GM18499 (cell line): ENCODE data around the gene RDH13.

Experiments used
- ATAC-seq: cut with Tn5 transposase; IDR thresholded peaks from one replicate; pipeline ENCODE4 v1.9.1; 2021; ENCODE audit warnings: moderate number of reproducible peaks; ENCODE audit not compliant: insufficient read depth, unreplicated experiment

The RDH13 gene

GRCh38 chr19:55092423-55093318 is 29.7 kb upstream of the RDH13 start:
- ATAC-seq = no peak

- ATAC-seq = no peak
These were observed 29.0 kb upstream of the RDH13 start for GRCh38 chr19:55091955-55092354.

DNA sequence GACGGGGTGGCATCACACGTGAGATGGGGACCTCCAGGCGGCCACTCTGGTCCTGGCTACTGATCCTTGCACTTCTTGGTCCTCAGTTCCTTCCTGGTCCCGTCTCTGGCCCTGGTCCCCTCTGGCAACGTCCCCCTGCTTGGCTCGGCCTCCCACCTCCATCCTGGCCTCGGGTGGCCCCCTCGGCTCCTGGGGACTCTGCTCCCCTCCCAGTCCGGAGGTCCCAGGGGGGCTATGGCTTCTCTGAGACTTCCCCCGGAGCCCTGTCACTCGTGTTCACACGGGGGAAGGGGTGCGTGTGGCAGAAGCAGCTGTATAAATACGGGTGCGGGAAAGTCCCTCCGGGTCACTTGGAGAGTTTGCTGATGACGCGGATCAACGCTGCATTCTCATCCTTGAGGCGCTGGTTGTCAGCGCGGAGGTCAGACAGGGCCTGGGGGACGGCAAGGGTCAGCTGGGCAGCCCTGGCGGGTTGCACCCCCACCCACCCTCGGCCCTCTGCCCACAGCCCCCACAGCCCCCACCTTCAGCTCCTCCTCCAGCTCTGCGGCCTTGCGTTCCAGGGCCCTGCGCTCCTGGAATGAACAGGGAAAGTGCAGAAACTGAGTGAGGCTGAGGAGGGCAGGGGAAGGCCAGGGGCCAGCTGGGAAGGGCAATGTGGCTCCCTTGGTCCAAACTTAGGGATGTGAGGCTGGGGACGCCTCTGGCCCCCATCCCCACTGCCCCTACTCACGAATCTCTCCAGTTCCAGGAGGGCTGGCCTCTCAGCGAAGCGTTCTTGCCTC is 28.4 kb upstream of the RDH13 start:
- no peak for ATAC-seq

DNA sequence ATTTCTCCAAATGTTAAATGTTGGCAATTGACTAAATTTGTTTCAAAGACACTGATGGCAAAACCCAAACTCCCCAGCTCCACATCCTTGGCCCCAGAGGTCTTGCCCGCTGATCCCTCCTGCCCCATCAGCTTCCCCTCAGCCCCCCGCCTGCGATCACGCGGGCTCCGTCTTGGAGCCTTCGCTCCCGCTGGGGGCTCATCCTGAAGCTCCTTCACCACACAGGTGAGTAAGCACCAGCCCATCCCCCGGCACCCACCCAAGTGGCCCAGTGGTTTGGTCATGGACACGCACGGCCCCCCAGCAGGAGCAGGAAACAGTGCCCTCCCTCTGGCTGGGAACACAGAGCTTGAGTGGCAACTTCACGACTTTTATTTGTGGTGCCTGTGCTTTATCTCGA is 27.6 kb upstream of the RDH13 start:
- ATAC-seq = no peak

- ATAC-seq = no peak
These were observed 26.5 kb upstream of the RDH13 start for GRCh38 chr19:55089342-55089944.

DNA sequence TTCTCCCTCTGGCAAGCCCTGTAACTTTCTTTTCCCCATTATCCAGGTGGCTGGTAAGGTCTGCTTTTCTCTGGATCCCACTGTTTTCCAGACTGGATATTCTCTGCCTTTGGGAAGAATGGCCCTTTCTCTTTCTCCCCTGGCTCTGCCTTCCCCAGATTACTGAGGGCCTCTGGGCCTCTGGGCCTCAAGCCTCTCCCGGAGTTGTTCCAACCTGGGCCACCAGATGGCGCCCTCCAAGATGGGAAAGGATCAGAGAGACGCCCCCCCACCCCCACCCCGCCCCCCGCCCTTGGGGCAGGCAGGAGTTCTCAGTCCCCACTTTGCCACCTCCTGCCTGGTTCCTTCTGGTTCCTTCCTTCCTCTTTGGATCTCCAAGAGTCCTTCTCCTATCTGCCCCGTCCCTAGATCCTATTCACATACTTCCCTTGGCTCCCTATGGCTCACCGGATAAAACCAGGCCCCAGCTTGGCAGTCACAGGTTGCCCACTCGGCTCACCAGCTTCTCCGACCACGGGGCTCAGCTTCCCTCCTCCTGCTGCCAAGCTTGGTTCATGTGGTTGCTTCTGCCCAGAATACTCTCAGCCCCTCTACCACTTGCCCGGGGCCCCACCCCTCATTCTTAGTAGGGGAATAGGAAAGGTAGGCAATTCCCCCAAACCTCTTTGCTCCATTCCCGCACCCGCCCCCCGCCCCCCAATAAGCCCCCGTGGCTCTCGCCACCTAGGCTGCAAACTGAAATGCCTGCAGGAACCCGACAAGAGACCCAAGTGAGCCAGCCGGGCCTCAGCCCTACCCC is 25.8 kb upstream of the RDH13 start:
- no peak for ATAC-seq

GRCh38 chr19:55088021-55088451 is 25.1 kb upstream of the RDH13 start:
- no peak for ATAC-seq

- ATAC-seq = no peak
These were observed 24.6 kb upstream of the RDH13 start for GRCh38 chr19:55087542-55087901.

DNA sequence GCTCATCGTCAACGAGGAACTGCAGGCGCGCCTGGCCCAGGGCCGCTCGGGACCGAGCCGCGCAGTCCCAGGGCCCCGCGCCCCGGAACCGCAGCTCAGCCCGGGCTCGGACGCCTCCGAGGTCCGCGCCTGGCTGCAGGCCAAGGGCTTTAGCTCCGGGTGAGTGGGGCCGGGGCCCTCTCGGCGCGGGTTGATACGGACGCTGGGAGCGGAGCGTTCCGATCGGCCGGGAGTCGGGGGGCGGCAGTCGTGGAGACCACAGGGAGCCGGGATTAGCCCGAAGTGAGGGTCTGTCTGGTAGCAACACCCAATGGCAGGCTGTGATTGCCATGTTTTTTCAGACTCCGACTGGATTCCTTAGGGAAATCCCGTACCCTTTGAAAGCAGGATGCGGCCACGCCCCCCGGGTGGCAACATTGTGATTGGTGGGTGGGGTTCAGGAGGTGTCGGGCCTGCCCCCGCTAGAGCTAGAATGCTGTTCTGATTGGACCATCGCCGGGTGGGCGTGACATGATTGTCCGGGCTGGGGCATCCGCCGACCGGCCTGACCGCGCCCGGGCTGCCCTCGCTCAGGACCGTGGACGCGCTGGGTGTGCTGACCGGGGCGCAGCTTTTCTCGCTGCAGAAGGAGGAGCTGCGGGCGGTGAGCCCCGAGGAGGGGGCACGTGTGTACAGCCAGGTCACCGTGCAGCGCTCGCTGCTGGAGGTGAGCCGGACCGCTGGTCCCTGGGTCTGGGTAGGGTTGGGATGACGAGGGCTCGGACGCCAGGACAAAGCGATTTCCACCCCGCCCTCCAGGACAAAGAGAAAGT is 24.0 kb upstream of the RDH13 start:
- no peak for ATAC-seq

GRCh38 chr19:55085923-55086715 is 23.2 kb upstream of the RDH13 start:
- no peak for ATAC-seq

DNA sequence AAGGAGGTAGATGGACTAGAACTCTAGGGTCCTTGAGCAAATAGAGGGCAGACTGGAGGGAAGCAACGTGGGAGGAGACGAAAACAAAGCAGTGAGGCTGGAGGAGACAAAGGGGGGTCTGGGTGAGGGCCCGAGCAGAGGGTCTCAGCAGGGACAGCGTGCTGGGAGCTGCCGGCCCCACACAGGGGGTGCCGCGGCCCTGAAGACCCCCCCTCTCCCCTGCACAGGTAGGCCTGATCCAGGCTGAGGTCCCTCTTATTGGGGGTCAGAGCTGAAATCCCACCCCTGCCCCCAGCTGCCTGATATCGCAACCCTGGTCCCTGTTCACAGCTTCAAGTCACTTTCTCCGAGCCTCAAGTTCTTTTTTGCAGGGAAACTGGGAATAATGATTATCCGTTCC is 21.5 kb upstream of the RDH13 start:
- ATAC-seq = no peak

DNA sequence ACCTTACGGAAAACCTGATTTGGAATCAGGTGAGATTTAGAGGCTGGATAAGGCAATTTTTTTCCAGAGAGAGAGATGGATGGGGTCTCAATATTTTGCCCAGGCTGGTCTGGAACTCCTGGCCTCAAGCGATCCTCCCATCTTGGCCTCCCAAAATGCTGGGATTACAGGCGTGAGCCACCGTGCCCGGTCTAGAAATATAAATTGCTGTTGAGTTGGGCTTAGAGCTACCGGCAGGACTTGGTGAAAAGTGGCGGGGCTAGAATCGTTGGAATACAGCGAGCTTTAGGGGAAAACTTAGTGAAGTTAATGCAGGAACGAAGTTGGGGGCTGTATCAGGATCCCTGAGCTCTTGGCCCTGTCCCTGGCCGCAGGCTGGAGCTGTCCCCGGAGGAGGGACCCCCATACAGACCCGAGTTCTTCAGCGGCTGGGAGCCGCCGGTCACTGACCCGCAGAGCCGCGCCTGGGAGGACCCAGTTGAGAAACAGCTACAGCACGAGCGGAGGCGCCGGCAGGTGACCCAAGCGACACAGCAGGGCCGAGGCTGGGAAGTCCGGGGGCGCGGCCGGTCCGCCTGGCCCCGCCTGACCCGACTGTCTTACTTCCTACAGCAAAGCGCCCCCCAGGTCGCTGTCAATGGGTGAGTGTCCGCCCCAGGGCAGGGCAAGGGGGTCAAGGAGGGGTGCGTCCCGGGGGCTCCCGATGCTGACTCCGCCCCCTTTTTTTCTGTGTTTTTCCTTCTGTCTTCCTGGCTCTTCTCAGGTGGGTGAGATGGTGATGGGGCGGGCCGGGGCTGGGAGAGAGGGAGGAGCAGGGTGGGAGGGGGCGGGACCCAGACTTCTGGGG is 20.3 kb upstream of the RDH13 start:
- no peak for ATAC-seq

DNA sequence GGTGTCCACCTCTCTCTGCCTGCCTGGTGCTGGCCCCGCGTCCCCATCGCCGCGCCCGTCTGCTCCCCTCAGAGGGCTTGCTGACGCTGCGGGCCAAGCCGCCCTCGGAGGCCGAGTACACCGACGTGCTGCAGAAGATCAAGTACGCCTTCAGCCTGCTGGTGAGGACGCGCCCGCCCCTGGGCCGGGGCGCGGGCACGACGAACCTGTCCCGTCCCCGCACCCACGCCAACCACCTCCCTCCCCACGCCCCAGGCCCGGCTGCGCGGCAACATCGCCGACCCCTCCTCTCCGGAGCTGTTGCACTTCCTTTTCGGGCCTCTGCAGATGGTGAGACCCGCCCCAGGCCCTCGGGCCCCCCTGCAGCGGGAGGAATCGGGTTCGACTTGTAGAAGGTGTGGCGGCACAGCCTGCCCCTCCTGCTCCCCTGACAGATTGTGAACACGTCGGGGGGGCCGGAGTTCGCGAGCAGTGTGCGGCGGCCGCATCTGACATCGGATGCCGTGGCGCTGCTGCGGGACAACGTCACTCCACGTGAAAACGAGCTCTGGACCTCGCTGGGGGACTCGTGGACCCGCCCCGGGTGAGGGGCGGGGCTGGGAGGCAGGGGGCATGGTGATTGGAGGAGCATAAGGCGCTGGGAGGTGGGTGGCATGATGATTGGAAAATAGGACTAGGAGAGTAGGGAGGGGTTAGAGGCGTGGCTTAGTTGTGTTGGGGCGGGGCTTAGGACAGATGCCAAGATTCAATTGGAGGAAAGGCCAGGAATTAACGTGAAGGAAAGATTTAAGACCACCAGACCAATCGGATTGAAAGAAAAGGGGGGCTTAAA is 19.3 kb upstream of the RDH13 start:
- no peak for ATAC-seq

- no peak for ATAC-seq
These were observed 18.7 kb upstream of the RDH13 start for GRCh38 chr19:55081770-55082019.

- ATAC-seq = no peak
These were observed 18.2 kb upstream of the RDH13 start for GRCh38 chr19:55080968-55081769.

GRCh38 chr19:55080121-55080967 is 17.4 kb upstream of the RDH13 start:
- no peak for ATAC-seq
